ENCODE measurements around the gene RACGAP1.

RACGAP1 gene

GRCh38 chr12:49975318-49975761 is 50.0 kb downstream of the RACGAP1 start:
- Histone ChIP-seq H3K27me3 (replicated peaks) (peaks cover 5% of the 10 kb centered on the region), H3K27ac (no peak overlapping the region), H3K4me3 (ENCODE audit: low read depth, low read length) (no peak overlapping the region), H3K36me3 (replicated peaks) (no peaks in the 10 kb centered on the region)
- no peak for DNase-seq
- in situ Hi-C loops (cut with HindIII; ENCODE audit: low pct_ligation_motif_present, low sequenced_read_pairs), result no loop called here
- TF ChIP-seq, protein P1, sequence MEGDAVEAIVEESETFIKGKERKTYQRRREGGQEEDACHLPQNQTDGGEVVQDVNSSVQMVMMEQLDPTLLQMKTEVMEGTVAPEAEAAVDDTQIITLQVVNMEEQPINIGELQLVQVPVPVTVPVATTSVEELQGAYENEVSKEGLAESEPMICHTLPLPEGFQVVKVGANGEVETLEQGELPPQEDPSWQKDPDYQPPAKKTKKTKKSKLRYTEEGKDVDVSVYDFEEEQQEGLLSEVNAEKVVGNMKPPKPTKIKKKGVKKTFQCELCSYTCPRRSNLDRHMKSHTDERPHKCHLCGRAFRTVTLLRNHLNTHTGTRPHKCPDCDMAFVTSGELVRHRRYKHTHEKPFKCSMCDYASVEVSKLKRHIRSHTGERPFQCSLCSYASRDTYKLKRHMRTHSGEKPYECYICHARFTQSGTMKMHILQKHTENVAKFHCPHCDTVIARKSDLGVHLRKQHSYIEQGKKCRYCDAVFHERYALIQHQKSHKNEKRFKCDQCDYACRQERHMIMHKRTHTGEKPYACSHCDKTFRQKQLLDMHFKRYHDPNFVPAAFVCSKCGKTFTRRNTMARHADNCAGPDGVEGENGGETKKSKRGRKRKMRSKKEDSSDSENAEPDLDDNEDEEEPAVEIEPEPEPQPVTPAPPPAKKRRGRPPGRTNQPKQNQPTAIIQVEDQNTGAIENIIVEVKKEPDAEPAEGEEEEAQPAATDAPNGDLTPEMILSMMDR (IDR thresholded peaks at IDR 0.05; ENCODE audit: low read depth, low read length, missing control alignments), result no peak

DNA sequence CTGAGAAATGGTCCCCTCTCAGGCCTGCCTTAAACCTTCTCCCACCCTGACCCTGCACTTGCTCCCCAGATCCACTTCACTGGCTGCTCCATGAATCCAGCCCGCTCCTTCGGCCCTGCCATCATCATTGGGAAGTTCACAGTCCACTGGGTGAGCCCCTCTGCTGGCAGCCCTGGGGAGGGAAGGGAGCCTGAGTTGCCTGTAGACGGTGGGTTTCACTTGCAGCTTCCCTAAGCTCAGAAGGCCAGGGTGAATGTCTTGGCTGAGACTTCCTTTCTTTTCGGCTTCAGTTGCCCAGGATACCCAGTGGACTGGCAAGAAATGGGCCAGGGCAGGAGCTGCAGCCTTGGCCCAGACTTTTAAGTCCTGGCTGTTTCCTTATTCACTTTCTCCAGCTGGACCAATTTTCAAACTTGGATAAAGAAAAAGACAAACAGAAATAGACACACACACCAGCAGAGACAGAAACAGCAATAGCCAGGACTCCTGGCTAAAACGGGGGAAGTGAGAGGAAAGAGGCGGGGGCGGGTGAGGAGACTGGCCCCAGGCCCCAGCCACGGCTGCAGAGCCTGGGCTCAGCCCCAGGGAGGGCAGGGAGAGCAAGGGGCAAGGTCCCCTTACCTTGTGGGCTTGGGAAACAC is 50.5 kb downstream of the RACGAP1 start:
- Histone ChIP-seq H3K27me3 (replicated peaks) (peaks cover 7% of the 10 kb centered on the region), H3K27ac (no peak overlapping the region), H3K36me3 (replicated peaks) (no peaks in the 10 kb centered on the region), H3K4me3 (ENCODE audit: low read depth, low read length) (no peak overlapping the region)
- in situ Hi-C loops (cut with HindIII; ENCODE audit: low pct_ligation_motif_present, low sequenced_read_pairs), result loop anchor here (25.0 kb wide), 1 partner anchor 213 kb away; no protein-coding TSS in a partner anchor
- TF ChIP-seq, protein P1 (IDR thresholded peaks at IDR 0.05; ENCODE audit: low read depth, low read length, missing control alignments), result no peak
- DNase-seq, result no peak

DNA sequence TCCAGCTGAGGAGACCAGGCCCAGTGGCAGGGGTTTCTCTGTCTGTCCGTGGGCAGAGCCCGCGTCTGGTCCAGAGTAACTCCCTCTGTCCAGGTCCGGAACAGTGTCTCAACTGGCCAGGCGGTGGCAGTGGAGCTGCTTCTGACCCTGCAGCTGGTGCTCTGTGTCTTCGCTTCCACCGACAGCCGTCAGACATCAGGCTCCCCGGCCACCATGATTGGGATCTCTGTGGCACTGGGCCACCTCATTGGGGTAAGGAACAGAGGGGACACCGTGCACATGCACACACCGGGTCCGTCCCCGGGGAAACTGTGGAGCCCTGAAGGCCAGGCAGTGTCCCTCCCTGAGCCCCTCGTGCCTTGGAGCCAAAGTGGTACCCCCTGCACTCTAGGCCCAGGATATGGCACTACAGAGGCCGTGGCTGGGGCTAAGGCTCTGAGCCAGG is 51.0 kb downstream of the RACGAP1 start:
- Histone ChIP-seq H3K27ac (no peak overlapping the region), H3K4me3 (ENCODE audit: low read depth, low read length) (no peak overlapping the region), H3K36me3 (replicated peaks) (no peaks in the 10 kb centered on the region), H3K27me3 (replicated peaks) (peaks cover 10% of the 10 kb centered on the region)
- in situ Hi-C loops (cut with HindIII; ENCODE audit: low pct_ligation_motif_present, low sequenced_read_pairs), result loop anchor here (25.0 kb wide), 1 partner anchor 213 kb away; no protein-coding TSS in a partner anchor
- TF ChIP-seq, protein P1 (IDR thresholded peaks at IDR 0.05; ENCODE audit: low read depth, low read length, missing control alignments), result peak; percentile 82
- DNase-seq, result peak; percentile 54

- Histone ChIP-seq H3K4me3 (ENCODE audit: low read depth, low read length) (no peak overlapping the region), H3K27me3 (replicated peaks) (peaks cover 12% of the 10 kb centered on the region), H3K36me3 (replicated peaks) (no peaks in the 10 kb centered on the region), H3K27ac (no peak overlapping the region)
- TF ChIP-seq, protein P1 (IDR thresholded peaks at IDR 0.05; ENCODE audit: low read depth, low read length, missing control alignments), result no peak
- in situ Hi-C loops (cut with HindIII; ENCODE audit: low pct_ligation_motif_present, low sequenced_read_pairs), result loop anchor here (25.0 kb wide), 1 partner anchor 214 kb away; no protein-coding TSS in a partner anchor
- no peak for DNase-seq
These were observed 51.9 kb downstream of the RACGAP1 start for GRCh38 chr12:49973361-49973830.

DNA sequence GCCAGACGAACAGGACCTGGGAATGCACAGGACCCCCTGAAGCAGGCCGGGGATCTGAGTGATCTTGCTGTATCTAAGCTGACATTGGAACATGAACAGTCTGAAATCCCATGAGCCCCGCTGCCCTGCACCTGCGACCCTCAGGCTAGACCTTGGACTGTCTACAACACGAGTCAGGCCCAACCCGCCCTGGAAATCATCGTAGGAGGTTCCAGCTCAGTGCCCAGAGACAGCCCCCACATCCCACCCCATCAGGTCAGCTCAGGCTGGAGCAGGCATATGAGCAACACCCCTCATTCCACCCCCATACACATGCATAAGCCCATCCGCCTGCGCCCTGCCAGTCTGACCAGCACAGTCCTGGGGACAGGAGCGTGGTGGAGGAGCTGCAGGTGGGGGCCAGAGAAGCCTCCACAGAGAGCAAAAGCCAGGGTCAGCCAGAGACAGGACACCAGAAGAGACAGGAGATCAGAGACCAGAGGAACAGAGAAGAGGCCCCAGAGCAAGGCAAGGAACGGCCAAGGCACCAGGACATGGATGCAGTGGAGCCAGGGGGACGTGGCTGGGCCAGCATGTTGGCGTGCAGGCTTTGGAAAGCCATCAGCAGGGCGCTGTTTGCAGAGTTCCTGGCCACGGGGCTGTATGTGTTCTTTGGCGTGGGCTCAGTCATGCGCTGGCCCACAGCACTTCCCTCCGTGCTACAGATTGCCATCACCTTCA is 52.5 kb downstream of the RACGAP1 start, which contains the start of gene AQP6:
Gene AQP6, plus strand, starts transcription at position 307 of the 720 bp plus-strand sequence. Its CDS starts 227 bp downstream, at position 534.
- in situ Hi-C loops (cut with HindIII; ENCODE audit: low pct_ligation_motif_present, low sequenced_read_pairs), result loop anchor here (25.0 kb wide), 1 partner anchor 214 kb away; no protein-coding TSS in a partner anchor
- TF ChIP-seq, protein P1 (IDR thresholded peaks at IDR 0.05; ENCODE audit: low read depth, low read length, missing control alignments), result no peak
- no peak within 1 kb of the TSS for H3K4me3 ChIP-seq (ENCODE audit: low read depth, low read length)
- H3K27me3 ChIP-seq (replicated peaks), result peaks cover 12% of the 10 kb centered on the region
- H3K36me3 ChIP-seq (replicated peaks), result no peaks in the 10 kb centered on the region
- no peak within 1 kb of the TSS for H3K27ac ChIP-seq
- DNase-seq, result no peak
